K562 (cell line): ENCODE results near the gene AMFR. TPM values are rescaled to one million over a fixed set of nuclear protein-coding genes. Genes with fewer than 3 reads are reported as not detected.

ENCODE experiments used
- ASH1L ChIP-seq: fragments of 450-650 bp; IDR thresholded peaks from 2 replicates; pipeline ENCODE4 v1.6.1; 2018; ENCODE audit warnings: borderline replicate concordance, mild to moderate bottlenecking, low read depth; ENCODE audit not compliant: partially characterized antibody
- CBFA2T3 ChIP-seq: fragments of 450-650 bp; IDR thresholded peaks from 2 replicates; pipeline ENCODE4 v1.6.1; 2017
- CEBPB ChIP-seq: fragments of 450-650 bp; IDR thresholded peaks from 2 replicates; pipeline ENCODE4 v1.6.1; 2016; ENCODE audit warnings: missing genetic modification characterization, missing compliant biosample characterization
- CTBP1 ChIP-seq: fragments of 450-650 bp; IDR thresholded peaks from 2 replicates; pipeline ENCODE4 v1.6.1; 2016; ENCODE audit warnings: borderline replicate concordance
- CTCF ChIP-seq, 3 experiments: IDR thresholded peaks in 2 of 3; conservative IDR thresholded peaks in 1 of 3; 2 replicates each; pipeline ENCODE4 v1.5.1; 2011 to 2012; ENCODE audit warnings: low read length in 3 of 3, mild to moderate bottlenecking in 3 of 3, control low read depth in 2 of 3, improper control_type of control experiment in 1 of 3, inconsistent platforms in 1 of 3, low read depth in 1 of 3, mixed read lengths in 1 of 3, moderate library complexity in 1 of 3; ENCODE audit not compliant: insufficient read depth in 2 of 3
- ELK1 ChIP-seq: sonication (generic); formaldehyde crosslinking; IDR thresholded peaks from 2 replicates; pipeline ENCODE4 v1.8.1; 2022; ENCODE audit warnings: missing genetic modification reagents
- ESRRA ChIP-seq: fragments of 450-650 bp; IDR thresholded peaks from 2 replicates; pipeline ENCODE4 v1.6.1; 2014; ENCODE audit warnings: low read depth, mild to moderate bottlenecking, moderate library complexity, borderline replicate concordance
- MYNN ChIP-seq, 2 experiments: sonication (generic); formaldehyde crosslinking in 1 of 2; IDR thresholded peaks; 2 replicates each; pipeline versions ENCODE4 v1.5.0 to v1.6.1; 2016 to 2020; ENCODE audit warnings: antibody characterized with exemption in 1 of 2, missing genetic modification reagents in 1 of 2
- NCOA4 ChIP-seq: fragments of 450-650 bp; IDR thresholded peaks from 2 replicates; pipeline ENCODE4 v1.6.1; 2018; ENCODE audit warnings: mild to moderate bottlenecking; ENCODE audit not compliant: partially characterized antibody
- NFE2 ChIP-seq: IDR thresholded peaks from 2 replicates; pipeline ENCODE4 v1.6.1; 2014; ENCODE audit warnings: antibody characterized with exemption, low read depth
- NR0B1 ChIP-seq: fragments of 450-650 bp; IDR thresholded peaks from one replicate; pipeline ENCODE4 v1.6.1; 2018; ENCODE audit warnings: mild to moderate bottlenecking, moderate library complexity; ENCODE audit not compliant: partially characterized antibody
- NR2C2 ChIP-seq, 2 experiments: fragments of 200-800 bp in 1 of 2; sonication (Bioruptor generic) in 1 of 2; sonication (generic) in 1 of 2; formaldehyde crosslinking in 1 of 2; IDR thresholded peaks; 2 replicates each; pipeline versions ENCODE4 v1.6.1 to v1.8.0; 2016 to 2022; ENCODE audit warnings: mild to moderate bottlenecking in 1 of 2, missing compliant biosample characterization in 1 of 2, missing genetic modification characterization in 1 of 2, missing genetic modification reagents in 1 of 2
- NUFIP1 ChIP-seq: fragments of 450-650 bp; IDR thresholded peaks from 2 replicates; pipeline ENCODE4 v1.6.1; 2018; ENCODE audit not compliant: partially characterized antibody
- RAD51 ChIP-seq: fragments of 450-650 bp; IDR thresholded peaks from 2 replicates; pipeline ENCODE4 v1.7.1; 2016; ENCODE audit warnings: low read depth, mild to moderate bottlenecking, borderline replicate concordance
- SETDB1 ChIP-seq: IDR thresholded peaks from one replicate; pipeline ENCODE4 v1.6.1; 2012; ENCODE audit warnings: low read length, control low read depth, inconsistent platforms
- SP1 ChIP-seq: sonication (generic); formaldehyde crosslinking; IDR thresholded peaks from 2 replicates; pipeline ENCODE4 v1.8.1; 2022; ENCODE audit warnings: mild to moderate bottlenecking, missing genetic modification reagents
- SPI1 ChIP-seq: IDR thresholded peaks from 2 replicates; pipeline ENCODE4 v1.6.1; 2011; ENCODE audit warnings: low read depth, low read length, control low read depth, borderline replicate concordance
- SRF ChIP-seq, 2 experiments: fragments of 250-450, 450-650 bp in 1 of 2; sonication (Bioruptor Pico) in 1 of 2; sonication (generic) in 1 of 2; formaldehyde crosslinking; IDR thresholded peaks; 2 replicates each; pipeline versions ENCODE4 v1.5.0 to v1.5.1; 2020 to 2022; ENCODE audit warnings: mild to moderate bottlenecking in 1 of 2, missing genetic modification reagents in 1 of 2
- SRSF1 ChIP-seq: fragments of 200-400 bp; formaldehyde crosslinking; IDR thresholded peaks from 2 replicates; pipeline ENCODE4 v1.6.1; 2017; ENCODE audit warnings: mild to moderate bottlenecking, low read depth, low read length, moderate library complexity
- SRSF3 ChIP-seq: fragments of 200-400 bp; formaldehyde crosslinking; IDR thresholded peaks from 2 replicates; pipeline ENCODE4 v1.6.1; 2016; ENCODE audit warnings: mild to moderate bottlenecking, low read length, moderate library complexity; ENCODE audit not compliant: insufficient read depth
- TAF9B ChIP-seq: fragments of 450-650 bp; IDR thresholded peaks from 2 replicates; pipeline ENCODE4 v1.6.1; 2018; ENCODE audit warnings: mild to moderate bottlenecking; ENCODE audit not compliant: partially characterized antibody
- U2AF2 ChIP-seq: fragments of 200-400 bp; formaldehyde crosslinking; optimal IDR thresholded peaks from 2 replicates; pipeline ENCODE3; 2017; ENCODE audit warnings: low read depth, mild to moderate bottlenecking, low read length
- ZNF184 ChIP-seq: sonication (generic); formaldehyde crosslinking; IDR thresholded peaks from 2 replicates; pipeline ENCODE4 v1.5.0; 2020; ENCODE audit warnings: missing genetic modification reagents
- ZNF232 ChIP-seq: sonication (generic); formaldehyde crosslinking; IDR thresholded peaks from 2 replicates; pipeline ENCODE4 v1.8.0; 2022; ENCODE audit warnings: mild to moderate bottlenecking, missing genetic modification reagents
- polyA plus RNA-seq, 8 experiments: library from polyadenylated mRNA; depleted of rRNA in 4 of 8; stranded (reverse) in 5 of 8; unstranded in 3 of 8; fragments of >200 nt; fragmentation: Nextera tagmentation in 2 of 8; fragmentation: Illumina TruSeq in 1 of 8; extraction: Ambion mirVana in 2 of 8; extraction: Trizol in 1 of 8; gene quantifications; 2 replicates each; pipeline versions ENCODE4 v1.2.1 to v1.2.3, GENCODE V29; 2011 to 2014; ENCODE audit warnings: inconsistent platforms in 1 of 8, missing spikeins in 1 of 8
- total RNA-seq, 7 experiments: library from RNA; depleted of rRNA in 6 of 7; stranded (reverse); fragments of >200 nt in 6 of 7; fragmentation: Illumina TruSeq in 2 of 7; extraction: Trizol in 2 of 7; gene quantifications; 2 replicates each; pipeline versions ENCODE4 v1.2.1 to v1.2.3, GENCODE V29; 2011 to 2021; ENCODE audit warnings: low replicate concordance in 1 of 7

The AMFR gene
- total and polyA plus RNA-seq, 9 of the 15 experiments (the other 6 are each of a cell fraction or from before 2014, with no cell fraction given), result 15.6 to 113 (median 58.4) TPM

- TF ChIP-seq NR2C2 (CRISPR knock-in tag; IDR thresholded peaks at IDR 0.05), result no peak
- no peak for TF ChIP-seq NR2C2 (tag; IDR thresholded peaks at IDR 0.05)
- TF ChIP-seq ASH1L, result no peak
- TF ChIP-seq SRF (CRISPR knock-in tag; IDR thresholded peaks at IDR 0.05), result no peak
- TF ChIP-seq NUFIP1, result no peak
- TF ChIP-seq SPI1, result no peak
- no peak for TF ChIP-seq TAF9B
- TF ChIP-seq NR0B1, result no peak
- no peak for TF ChIP-seq NCOA4
- TF ChIP-seq SRSF1, result no peak
- TF ChIP-seq CBFA2T3, result peak; percentile 93
- no peak for TF ChIP-seq ZNF232
- no peak for TF ChIP-seq ZNF184
- no peak for TF ChIP-seq SRSF3
- TF ChIP-seq ESRRA, result no peak
- TF ChIP-seq RAD51, result no peak
- TF ChIP-seq SETDB1, result no peak
- 0 out of 2 replicates have a peak, but pooled peaks have one; percentile 25 for TF ChIP-seq MYNN (IDR thresholded peaks at IDR 0.05)
- no peak for TF ChIP-seq MYNN (CRISPR knock-in tag; IDR thresholded peaks at IDR 0.05)
- TF ChIP-seq U2AF2, result no peak
- no peak for TF ChIP-seq CEBPB (tag)
- TF ChIP-seq SP1 (CRISPR knock-in tag), result no peak
- peak; percentile 39; the same call in 1 of the 2 replicates for TF ChIP-seq CTBP1
- no peak for TF ChIP-seq CTCF (IDR thresholded peaks at IDR 0.05 in 2 of 3, conservative IDR thresholded peaks at IDR 0.05 in 1 of 3; ENCODE audit: insufficient read depth in 2 of 3, low read depth in 1 of 3, low read length in 3 of 3)
- peak; percentile 41 for TF ChIP-seq NFE2
- no peak for TF ChIP-seq ELK1 (CRISPR knock-in tag)
Observed at GRCh38 chr16:56414366-56414765, 11.0 kb downstream of the AMFR start (continued).
